Progenitor cell of endocrine pancreas (in vitro differentiated cells): ENCODE data around the gene NXNL1. TPM values are rescaled to one million over a fixed set of nuclear protein-coding genes. Genes with fewer than 3 reads are reported as not detected.
"Not testable (repeated sequence)": the region's sequence is repeated elsewhere in the genome, so short reads cannot be mapped to it uniquely, and the experiment has no call there.

Source experiments
- DNase-seq: peaks from one replicate; pipeline ENCODE4 v3.0.0; 2021; ENCODE audit warnings: low spot score; ENCODE audit not compliant: unreplicated experiment
- H3K27ac Mint-ChIP-seq: 2 replicates; pipeline ENCODE4 v1.8.0; 2021; ENCODE audit warnings: mild to moderate bottlenecking, moderate library complexity, mixed read lengths
- H3K27me3 Mint-ChIP-seq: 2 replicates; pipeline ENCODE4 v1.8.0; 2021; ENCODE audit warnings: mixed read lengths
- H3K36me3 Mint-ChIP-seq: 2 replicates; pipeline ENCODE4 v1.8.0; 2022; ENCODE audit warnings: mixed read lengths; ENCODE audit not compliant: insufficient read depth
- H3K4me1 Mint-ChIP-seq: 2 replicates; pipeline ENCODE4 v1.8.0; 2021; ENCODE audit warnings: low read depth, mixed read lengths
- H3K4me3 Mint-ChIP-seq: 2 replicates; pipeline ENCODE4 v1.8.0; 2021; ENCODE audit warnings: low read depth, mild to moderate bottlenecking, moderate library complexity, mixed read lengths
- H3K9me3 Mint-ChIP-seq: 2 replicates; pipeline ENCODE4 v1.8.0; 2021; ENCODE audit warnings: low read depth, mixed read lengths
- CTCF ChIP-seq: fragments of 200-600 bp; sonication (generic); IDR thresholded peaks from one replicate; pipeline ENCODE4 v1.5.0; 2021; ENCODE audit warnings: antibody characterized with exemption, mild to moderate bottlenecking; ENCODE audit not compliant: unreplicated experiment
- total RNA-seq: library from RNA; stranded (reverse); gene quantifications from 2 replicates; pipeline ENCODE4 v1.2.1, GENCODE V29; 2021

Gene NXNL1
- total RNA-seq, 1 donor from 2014 or later = not detected

- H3K9me3 Mint-ChIP-seq = no peaks in the 10 kb centered on the region
- TF ChIP-seq CTCF = no peak
- no peak overlapping the region for H3K27ac Mint-ChIP-seq
- no peaks in the 10 kb centered on the region for H3K4me1 Mint-ChIP-seq
- no peak overlapping the region for H3K4me3 Mint-ChIP-seq
- DNase-seq = no peak
- H3K27me3 Mint-ChIP-seq = no peaks in the 10 kb centered on the region
- H3K36me3 Mint-ChIP-seq = peaks cover 4% of the 10 kb centered on the region
Measured at GRCh38 chr19:17504030-17504429, 43.3 kb upstream of the NXNL1 start.

DNA sequence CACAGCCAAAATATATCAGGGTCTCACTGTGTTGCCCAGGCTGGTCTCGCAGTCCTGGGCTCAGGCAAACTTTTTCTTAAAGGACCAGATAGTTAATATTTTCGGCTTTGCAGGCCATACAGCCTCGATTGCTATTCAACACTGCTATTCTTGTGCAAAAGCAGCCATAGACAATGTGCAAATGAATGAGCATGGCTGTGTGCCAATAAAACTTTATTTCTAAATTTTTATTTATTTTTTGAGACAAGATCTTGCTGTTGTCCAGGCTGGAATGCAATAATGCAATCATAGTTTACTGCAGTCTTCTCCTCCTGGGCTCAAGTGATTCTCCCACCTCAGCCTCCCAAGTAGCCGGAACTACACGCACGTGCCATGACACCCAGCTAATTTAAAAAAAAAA, 42.5 kb upstream of the NXNL1 start:
- H3K4me1 Mint-ChIP-seq = peaks cover 6% of the 10 kb centered on the region
- no peak for DNase-seq
- no peaks in the 10 kb centered on the region for H3K9me3 Mint-ChIP-seq
- no peak overlapping the region for H3K27ac Mint-ChIP-seq
- TF ChIP-seq CTCF = no peak
- H3K36me3 Mint-ChIP-seq = peaks cover 4% of the 10 kb centered on the region
- H3K27me3 Mint-ChIP-seq = no peaks in the 10 kb centered on the region
- H3K4me3 Mint-ChIP-seq = no peak overlapping the region

- no peaks in the 10 kb centered on the region for H3K27me3 Mint-ChIP-seq
- peaks cover 2% of the 10 kb centered on the region for H3K36me3 Mint-ChIP-seq
- DNase-seq = no peak
- H3K4me1 Mint-ChIP-seq = peaks cover 6% of the 10 kb centered on the region
- H3K27ac Mint-ChIP-seq = no peak overlapping the region
- no peak for TF ChIP-seq CTCF
- H3K9me3 Mint-ChIP-seq = no peaks in the 10 kb centered on the region
- no peak overlapping the region for H3K4me3 Mint-ChIP-seq
Measured at GRCh38 chr19:17500447-17501198, 39.9 kb upstream of the NXNL1 start.

DNA sequence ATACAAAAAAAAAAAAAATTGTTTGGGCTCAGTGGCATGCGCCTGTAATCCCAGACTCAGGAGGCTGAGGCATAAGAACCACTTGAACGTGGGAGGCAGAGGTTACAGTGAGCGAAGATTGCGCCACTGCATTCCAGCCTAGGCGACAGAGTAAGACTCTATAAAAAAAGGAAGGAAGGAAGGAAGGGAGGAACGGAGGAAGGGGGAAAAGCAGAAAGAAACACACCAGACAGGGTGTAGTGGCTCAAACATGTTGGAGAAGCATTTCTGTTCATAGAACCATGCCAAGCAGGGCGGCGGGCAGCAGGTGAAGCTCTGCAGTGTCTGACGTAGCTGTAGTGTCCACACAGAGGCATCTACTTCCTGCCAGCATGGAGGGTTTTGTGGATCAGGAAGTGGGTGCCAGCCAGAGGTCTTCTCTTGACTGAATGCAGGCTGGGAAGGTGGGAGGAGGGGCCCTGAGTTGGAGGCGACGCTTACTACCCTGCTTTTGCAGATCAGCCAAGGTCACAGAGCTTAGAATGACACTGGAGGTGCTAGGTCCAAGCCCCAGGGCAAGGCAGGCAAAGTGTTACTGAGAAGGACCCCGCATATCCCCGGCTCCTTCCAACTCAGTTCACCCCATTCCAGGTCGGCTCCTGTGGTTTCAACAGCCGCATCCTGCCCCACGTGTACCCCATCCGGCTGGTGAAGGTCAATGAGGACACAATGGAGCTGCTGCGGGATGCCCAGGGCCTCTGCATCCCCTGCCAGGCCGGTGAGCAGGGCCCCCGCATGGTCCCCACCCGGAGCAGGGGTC, 39.1 kb upstream of the NXNL1 start:
- no peak for TF ChIP-seq CTCF
- Mint-ChIP-seq H3K36me3 (peaks cover 2% of the 10 kb centered on the region), H3K9me3 (no peaks in the 10 kb centered on the region), H3K27ac (no peak overlapping the region), H3K4me3 (no peak overlapping the region), H3K27me3 (no peaks in the 10 kb centered on the region), H3K4me1 (peaks cover 6% of the 10 kb centered on the region)
- no peak for DNase-seq

DNA sequence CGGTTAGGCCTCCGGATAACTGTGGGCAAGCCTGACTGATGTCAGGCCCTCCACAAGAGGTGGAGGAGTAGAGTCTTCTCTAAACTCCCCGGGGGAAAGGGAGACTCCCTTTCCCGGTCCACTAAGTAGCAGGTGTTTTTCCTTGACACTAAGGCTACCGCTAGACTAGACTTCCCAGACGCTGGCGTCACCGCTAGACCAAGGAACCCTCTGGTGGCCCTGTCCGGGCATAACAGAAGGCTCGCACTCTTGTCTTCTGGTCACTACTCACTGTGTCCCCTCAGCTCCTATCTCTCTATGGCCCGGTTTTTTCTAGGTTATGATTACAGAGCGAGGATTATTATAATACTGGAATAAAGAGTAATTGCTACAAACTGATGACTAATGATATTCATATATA, 38.3 kb upstream of the NXNL1 start:
- H3K27ac Mint-ChIP-seq = peak overlapping the region; percentile 84
- H3K4me1 Mint-ChIP-seq, H3K36me3 Mint-ChIP-seq, H3K4me3 Mint-ChIP-seq, H3K27me3 Mint-ChIP-seq, DNase-seq, H3K9me3 Mint-ChIP-seq: not testable (repeated sequence)
